HG03575 (cell line): ENCODE data around the gene C13orf46.

Experiments
- ATAC-seq: cut with Tn5 transposase; IDR thresholded peaks from one replicate; pipeline ENCODE4 v1.9.1; 2021; ENCODE audit not compliant: unreplicated experiment, insufficient number of reproducible peaks, low FRiP score; ENCODE audit errors: extremely low read depth

The C13orf46 gene

DNA sequence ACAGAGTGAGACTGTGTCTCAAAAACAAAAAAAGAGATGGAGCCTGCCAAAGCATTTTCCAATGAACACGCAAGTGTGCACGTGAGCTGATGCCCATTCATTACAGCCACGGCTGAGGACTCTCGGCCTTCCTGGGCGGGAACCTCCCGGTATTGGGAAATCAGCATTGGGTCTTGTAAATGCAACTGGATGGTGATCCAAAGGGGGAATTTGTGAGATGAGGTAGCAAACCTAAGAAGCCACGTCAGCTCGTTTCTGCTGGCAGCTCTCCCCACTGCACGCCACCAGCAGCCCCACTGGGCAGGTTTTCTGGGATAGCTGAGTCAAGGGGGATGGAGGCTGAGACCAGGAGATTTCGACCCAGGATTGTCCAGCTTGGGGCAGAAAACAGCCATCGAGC lies 11.5 kb downstream of the C13orf46 start:
- ATAC-seq = no peak

DNA sequence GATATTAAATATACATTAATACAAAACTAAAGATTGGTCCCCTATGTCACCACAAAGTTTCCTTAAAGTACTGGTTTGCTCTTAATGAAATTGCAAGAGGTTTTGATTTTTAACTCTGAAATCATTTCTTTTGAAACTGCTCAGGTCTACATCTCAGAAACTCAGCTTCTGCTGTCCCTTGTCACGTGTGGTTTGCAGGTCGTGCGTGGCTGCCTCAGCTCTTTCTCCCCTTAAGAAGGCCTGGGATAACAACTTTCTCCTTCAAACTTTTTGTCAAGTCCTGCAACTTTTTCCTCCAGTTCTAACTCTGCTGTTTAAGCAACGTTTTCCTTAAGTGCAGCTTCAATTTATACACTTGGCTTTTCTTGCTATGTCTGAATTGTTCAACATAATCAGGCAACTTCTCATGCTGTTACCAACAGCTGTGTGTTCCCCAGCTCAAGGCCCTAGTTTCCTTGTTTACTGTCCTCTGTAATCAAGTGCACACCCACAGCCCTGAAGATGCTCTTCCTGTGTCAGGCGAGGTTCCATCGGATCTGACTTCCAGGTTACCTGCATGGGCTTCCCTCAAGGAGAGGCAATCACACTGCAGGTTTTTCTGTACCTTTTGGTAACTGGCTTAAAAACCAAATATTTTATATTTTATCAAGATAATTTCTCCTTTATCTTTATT lies 13.5 kb downstream of the C13orf46 start:
- ATAC-seq = no peak

DNA sequence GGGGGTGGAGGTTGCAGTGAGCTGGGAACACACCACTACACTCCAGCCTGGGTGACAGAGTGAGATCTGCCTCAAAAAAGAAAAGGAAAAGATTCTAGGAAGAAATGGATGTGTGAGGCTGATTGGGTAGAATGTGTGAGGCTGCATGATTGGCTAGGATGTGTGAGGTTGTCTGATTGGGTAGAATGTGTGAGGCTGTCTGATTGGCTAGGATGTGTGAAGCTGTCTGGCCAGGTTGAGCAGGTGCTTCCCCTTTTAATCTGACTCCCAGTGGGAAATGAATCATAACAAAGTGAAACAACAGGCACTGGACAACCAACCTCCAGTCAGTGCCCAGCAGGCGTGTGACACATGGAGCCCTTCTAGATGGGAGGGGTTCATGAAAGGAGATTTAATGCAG lies 14.7 kb downstream of the C13orf46 start:
- ATAC-seq = no peak

DNA sequence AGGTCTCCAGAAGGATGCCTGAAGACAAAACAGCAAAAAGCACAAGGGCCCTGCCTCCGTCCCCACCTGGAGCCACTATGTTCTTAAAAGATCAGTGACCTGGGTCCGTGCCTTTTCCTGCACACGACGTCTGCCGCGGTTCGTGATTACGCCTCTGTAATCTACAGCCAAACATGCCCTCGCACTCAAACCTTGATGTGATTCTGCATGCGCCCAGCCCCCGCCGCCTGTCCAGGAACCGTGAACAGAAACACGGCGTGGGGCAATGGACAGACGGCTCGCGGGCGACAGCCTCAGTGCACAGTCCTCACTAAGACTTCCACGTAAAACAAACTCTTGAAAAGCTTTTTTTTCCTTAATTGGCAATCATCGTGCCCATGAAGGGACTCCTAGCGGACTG lies 15.5 kb downstream of the C13orf46 start:
- no peak for ATAC-seq

DNA sequence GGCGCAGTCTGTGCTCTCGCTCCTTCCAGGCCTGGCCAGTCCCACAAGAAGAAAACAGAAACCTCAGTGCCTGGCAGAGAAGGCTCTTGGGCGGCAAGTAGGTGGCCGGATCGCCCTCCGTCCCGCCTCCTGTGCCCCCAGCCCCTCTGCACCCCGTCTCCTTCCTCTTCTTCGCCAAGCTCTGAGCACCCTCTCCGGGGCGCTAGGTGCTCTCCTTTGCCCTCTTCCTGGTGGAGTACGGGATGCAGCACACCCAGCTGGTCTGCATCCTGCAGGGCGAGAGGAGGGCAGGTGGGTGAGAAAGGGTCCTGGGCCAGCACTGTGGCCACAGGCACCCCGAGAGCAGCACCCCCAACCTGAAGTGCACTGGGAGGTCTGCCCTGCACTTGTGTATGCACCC lies 17.3 kb downstream of the C13orf46 start:
- ATAC-seq = no peak

DNA sequence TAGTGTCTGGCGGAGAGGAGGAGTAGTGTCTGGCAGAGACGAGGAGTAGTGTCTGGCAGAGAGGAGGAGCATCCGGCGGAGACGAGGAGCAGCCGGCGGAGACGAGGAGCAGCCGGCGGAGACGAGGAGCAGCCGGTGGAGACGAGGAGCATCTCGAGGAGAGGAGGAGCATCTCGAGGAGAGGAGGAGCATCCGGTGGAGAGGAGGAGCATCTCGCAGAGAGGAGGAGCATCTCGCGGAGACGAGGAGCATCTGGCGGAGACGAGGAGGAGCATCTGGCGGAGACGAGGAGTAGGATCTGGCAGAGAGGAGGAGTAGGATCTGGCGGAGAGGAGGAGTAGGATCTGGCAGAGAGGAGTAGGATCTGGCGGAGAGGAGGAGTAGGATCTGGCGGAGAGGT lies 18.2 kb downstream of the C13orf46 start:
- no peak for ATAC-seq

DNA sequence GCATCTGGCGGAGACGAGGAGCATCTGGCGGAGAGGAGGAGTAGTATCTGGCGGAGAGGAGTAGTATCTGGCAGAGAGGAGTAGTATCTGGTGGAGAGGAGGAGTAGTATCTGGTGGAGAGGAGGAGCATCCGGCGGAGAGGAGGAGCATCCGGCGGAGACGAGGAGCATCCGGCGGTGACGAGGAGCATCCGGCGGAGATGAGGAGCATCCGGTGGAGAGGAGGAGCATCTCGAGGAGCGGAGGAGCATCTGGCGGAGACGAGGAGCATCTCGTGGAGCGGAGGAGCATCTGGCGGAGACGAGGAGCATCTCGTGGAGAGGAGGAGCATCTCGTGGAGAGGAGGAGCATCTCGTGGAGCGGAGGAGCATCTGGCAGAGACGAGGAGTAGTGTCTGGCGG lies 18.6 kb downstream of the C13orf46 start:
- no peak for ATAC-seq

DNA sequence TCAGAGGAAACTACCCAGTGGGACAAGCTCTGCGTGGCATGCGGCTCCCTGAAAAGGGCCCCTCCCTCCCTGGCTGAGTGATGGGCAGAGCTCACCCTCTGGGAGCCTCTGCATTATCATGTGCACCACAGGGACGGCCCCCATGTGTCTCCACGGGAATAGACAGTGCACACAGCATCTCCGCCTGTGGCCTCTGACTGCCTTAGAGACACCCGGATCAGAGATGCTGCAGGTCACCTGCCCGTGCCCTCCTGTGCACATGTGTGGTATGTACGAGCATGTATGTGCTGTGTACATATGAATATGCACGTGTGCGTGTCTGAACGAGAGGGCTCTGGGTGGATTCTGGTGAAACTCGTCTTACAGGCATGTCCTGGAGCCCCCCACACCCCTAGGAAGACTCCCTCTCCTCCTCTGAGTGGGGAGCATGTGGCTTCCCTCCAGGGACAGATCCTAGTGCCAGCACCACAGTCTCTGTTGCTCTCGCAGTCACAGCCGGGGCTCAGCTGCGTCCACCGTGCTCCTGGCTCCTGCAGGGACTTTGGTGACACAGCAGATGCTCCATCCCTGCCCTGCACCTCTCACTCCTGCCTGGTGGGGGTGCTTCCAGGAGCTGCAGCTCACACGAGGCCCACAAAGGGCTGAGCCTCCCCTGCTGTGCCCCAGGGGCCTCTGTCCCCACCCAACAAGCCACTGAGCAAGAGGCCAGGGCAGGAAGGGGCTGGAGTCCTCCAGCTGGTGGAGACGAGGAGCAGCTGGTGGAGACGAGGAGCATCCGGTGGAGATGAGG lies 19.6 kb downstream of the C13orf46 start:
- no peak for ATAC-seq

DNA sequence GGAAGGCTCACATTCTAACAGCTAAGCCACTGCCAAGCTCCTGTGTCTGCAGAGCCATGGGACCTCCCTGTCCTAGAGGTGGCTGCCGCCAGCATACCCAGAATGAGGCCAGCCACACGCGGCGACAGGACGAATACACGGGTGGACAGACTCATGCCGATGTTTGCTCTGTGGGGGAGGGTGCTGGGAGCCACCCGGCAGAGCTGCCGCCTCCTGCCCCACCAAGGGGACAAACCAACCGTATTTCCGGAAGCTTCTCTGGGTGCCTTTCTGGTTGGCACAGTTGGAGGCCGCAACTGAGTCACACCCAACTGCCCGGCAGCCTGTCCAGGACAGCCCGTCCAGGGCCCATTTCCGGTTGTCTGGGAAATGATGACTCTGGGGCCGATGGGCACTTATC lies 20.3 kb downstream of the C13orf46 start:
- ATAC-seq = no peak

DNA sequence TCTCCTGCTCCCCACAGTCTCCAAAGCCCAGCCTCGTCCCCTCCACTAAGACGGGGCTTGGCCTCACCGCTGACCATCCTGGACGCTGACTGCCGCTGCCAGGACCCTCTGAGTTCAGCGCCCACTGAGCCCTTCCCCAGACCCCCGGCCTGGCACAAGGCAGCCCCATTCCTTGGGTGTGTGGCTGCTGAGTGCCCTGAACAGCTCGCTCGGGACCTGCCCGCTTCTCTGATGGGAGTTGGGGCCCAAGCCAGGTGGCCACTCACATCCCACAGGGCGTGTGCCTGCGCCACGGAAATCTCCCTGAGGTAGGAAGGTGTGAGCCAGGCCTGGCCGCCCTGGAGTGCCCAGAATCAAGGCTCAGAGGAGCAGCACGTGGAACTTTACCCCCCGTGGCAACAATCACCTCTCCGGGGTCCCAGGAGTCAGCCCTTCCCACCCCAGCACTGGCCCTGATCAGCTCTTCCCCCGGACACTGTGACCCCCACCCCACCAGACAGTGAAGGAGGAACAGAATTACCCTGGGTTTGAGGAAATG lies 20.8 kb downstream of the C13orf46 start:
- ATAC-seq = no peak

DNA sequence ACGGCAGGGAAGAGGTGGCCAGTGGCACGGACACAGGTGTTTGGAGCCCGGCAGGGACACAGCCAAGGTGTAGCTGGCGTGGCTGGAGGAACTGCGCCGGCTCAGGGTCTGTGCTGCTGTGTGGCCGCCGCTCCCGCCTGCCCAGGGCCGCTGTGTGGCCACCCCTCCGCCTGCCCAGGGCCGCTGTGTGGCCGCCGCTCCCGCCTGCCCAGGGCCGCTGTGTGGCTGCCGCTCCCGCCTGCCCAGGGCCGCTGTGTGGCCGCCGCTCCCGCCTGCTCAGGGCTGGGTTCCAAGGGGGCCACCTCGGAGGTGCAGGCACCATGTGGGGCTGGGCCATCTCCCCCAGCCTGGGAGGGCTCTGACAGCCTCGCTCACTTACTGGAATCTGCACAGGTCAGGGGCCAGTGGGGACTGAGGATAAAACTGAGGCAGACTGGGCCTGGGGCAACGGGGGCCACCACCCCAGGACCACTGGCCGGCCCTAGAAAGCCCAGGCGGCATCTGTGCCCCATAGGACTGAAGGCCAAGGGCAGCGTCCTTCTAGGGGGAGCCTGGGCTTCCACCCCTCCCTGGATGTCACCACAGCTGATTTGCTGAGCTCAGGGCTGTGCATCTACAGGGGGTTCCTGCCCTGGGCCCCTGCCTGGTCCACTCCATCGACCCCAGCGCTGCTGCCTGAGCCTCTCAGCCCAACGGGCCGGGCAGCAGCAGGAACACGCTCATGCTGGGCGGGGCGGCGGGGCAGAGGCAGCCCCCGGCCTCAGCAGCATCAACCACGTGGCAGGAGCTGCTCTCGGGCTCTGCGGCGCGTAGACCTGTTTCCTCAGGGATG lies 21.5 kb downstream of the C13orf46 start:
- no peak for ATAC-seq

DNA sequence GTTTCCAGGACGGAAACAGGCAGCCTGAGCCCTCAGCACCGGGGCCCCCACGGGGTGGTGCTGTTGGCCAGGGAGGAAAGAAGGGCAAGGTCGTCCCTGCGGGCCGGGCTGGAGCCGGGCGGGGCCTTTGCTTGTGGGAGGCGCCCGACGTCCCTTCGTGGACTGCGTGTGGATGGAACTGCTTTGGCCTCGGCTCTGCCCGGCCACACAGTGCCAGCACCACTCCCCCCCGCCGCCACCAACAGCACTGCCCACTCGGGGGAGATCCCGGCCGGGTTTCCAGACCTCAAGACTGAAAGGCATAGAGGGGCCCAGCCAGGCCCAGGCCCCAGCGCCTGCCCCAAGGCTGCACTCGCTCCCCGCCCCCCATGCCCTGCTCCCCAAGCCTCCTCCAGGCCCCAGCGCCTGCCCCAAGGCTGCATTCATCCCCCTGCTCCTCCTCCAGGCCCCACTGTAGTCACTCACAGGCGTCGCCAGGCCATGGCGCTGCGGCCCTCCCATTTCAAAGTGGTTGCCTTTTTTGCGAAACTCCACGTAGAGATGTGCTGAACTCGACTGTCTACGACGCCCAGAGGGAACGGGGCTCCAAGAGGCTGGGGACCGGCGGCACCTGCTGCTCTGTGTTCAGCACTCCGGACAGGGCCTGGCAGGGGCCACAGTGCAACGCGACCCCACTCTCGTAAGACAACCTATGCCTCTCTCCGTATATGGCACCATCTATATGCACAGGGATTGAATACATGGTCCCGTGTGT lies 22.5 kb downstream of the C13orf46 start:
- no peak for ATAC-seq

DNA sequence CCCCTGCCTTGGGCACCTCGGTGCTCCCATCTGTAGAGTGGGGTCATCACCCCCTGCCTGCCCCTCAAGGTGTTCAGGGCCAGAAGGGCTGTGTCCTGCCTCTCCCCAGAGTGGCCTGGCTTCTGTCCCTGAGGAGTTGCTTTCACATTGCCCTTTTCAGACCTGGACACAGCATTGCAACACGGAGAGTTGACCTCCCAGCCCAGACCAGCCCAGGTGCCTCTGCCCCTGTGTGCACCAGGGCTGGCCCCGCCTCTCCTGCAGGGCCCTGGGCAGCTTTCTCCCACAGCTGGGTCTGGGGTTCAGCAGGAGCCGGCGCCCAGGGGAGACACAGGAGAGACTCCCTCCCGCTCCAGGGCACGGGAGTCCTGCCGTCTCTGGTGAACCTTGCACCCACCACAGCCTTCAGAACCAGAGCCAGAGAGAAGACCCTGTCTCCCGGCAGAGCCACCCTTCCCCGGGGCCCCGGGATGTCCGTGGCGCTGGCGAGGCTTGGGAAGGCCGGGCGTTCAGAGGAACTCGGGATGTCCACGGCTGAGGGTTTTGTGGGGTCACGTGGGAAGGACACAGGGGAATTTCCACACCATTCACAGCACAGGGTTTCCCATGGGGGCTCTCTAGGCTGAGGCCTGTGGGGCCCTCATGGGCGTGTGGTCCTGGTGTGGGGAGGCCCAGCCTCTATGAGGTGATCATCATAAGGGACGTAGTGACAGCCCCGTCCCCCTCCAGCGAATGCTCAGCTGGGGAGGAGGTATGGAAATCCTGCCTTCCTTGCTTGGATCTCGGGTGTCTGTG lies 23.2 kb downstream of the C13orf46 start:
- ATAC-seq = no peak

DNA sequence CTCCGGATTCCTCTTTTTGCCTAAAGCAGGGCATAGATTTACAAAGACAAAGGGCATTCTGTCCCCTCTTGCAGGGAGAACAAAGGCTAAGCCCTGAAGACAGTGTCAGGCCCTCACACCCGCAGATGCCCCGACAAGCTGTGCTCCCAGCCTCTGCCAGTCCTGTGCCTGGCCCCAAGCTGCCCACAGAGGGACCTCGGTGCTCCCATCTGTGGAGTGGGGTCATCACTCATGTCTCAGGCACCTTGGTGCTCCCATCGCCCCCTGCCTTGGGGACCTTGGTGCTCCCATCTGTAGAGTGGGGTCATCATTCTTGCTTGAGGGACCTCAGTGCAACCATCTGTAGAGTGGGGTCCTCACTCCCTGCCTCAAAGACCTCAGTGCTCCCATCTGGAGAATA lies 24.3 kb downstream of the C13orf46 start:
- ATAC-seq = no peak

DNA sequence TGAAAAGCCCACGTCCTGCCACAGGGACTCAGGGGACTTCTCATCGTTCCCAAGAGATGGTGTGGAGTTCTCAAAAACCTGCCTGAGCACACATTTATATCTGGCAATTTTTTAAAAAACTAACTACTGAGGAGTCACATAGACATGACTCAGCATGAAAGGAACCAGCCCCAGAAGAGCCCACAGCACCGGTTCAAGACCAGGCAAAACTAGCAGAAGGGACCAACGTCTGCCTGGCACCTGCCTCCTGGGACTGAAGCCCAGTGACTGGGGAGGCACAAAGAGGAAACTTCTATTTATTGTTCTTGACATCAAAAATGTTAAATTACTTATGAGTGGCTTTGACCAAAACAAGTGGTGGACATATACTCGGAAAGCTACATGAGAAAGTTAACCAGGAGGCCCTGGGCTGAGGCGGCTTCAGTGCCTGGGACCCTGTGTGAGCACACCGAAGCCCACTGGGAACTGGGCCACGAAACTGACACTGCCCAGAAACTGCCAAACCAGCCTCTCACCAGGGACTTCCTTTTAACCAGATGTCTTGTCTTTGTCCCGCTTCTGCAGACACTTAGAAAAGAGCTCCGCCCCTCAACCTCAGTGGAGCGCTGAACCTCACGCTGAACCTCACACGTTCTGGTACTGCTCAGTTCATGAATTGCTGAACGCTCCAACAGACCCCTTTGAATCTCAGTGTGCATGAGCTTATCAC lies 25.7 kb downstream of the C13orf46 start:
- no peak for ATAC-seq

DNA sequence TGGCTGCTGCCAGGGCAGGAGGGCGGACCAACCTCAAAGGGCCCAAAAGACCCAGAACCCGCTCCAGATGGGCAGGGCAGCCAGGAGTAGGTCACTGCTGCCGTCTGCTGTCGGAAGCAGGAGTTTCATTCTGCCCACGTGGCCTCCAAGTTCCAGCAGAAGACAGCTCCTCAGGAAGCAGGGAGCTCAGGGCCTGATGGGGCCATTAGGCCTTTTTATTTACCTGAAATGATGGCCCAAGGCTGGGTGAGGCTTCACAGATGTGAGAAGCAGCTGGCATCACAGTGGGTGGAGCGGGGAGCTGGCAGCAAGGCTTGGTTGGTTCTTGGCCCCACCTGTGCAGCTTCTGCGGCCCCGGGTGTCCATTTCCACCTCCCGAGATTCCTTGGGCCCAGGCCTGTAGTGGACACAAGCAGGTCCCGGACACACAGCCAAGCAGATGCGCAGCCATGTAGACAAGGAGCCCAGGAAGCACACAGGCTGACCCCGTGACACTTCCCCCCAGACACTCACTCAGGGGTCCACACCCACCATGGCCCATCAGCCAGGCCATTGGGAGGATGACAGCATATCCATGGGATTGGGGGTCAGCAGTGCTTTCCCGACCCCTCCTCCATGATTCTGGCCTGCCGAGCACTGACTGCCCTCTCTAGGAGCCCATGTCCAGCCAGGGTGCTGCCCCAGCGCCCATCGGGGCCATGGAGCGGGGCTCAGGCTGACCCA lies 26.4 kb downstream of the C13orf46 start:
- no peak for ATAC-seq
